AG04450 (cell line): ENCODE results near the gene NPTX2. TPM values are rescaled to one million over a fixed set of nuclear protein-coding genes. Genes with fewer than 3 reads are reported as not detected.

Experiments
- CTCF ChIA-PET: fragments of 300-600, 350-600 bp; formaldehyde crosslinking; extraction: SDS; loops from one replicate; lab custom pipeline; 2022; ENCODE audit warnings: antibody characterized with exemption, inconsistent platforms; lab: Charles Lee
- POLR2A ChIA-PET: fragments of 350-600 bp; formaldehyde crosslinking; extraction: SDS; loops from one replicate; lab custom pipeline; 2021; ENCODE audit warnings: antibody characterized with exemption, inconsistent platforms; lab: Yijun Ruan, JAX
- DNase-seq: peaks from one replicate; pipeline ENCODE4 v3.0.0-alpha.2; 2011; ENCODE audit warnings: low read depth, low spot score
- H3K27ac ChIP-seq: one replicate; pipeline ENCODE4 v1.5.1; 2012; ENCODE audit warnings: low read depth, low read length, control low read depth
- H3K27me3 ChIP-seq: one replicate; pipeline ENCODE4 v1.6.0; 2012; ENCODE audit warnings: low read length; ENCODE audit not compliant: control insufficient read depth, insufficient read depth
- H3K4me3 ChIP-seq: 2 replicates; pipeline ENCODE4 v1.5.1; 2011; ENCODE audit warnings: mild to moderate bottlenecking, low read depth, low read length, control low read depth
- H3K9me3 ChIP-seq: 2 replicates; pipeline ENCODE4 v1.5.1; 2012; ENCODE audit warnings: low read length; ENCODE audit not compliant: control insufficient read depth, insufficient read depth
- polyA plus RNA-seq: library from polyadenylated mRNA; depleted of rRNA; stranded (reverse); fragments of >200 nt; gene quantifications from 2 replicates; pipeline ENCODE4 v1.2.3, GENCODE V29; 2011; rRNA removed
- TF ChIP-seq, protein P1 (sequence below): IDR thresholded peaks from 2 replicates; pipeline ENCODE4 v1.5.1; 2011; ENCODE audit warnings: low read depth, low read length, control low read depth, inconsistent platforms

NPTX2 gene
- polyA plus RNA-seq, 1 experiment: 0.02 TPM

DNA sequence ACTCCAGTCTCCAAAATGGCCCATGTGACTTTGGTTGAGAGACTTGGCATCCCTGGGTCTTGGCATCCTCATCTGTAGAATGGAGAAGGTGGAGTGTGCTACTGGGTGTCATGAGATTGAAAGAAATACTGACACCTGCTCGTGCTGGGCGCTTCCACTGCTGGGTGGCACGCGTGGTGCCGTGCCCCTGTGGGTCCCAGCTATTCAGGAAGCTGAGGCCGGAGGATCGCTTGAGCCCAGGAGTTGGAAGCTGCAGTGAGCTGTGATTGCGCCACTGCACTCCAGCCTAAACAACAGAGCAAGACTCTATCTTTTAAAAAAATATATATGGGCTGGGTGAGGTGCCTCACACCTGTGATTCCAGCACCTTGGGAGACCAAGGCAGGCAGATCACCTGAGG lies 53.1 kb downstream of the NPTX2 start:
- CTCF ChIA-PET: no interaction called here
- no peaks in the 10 kb centered on the region for H3K27me3 ChIP-seq
- POLR2A ChIA-PET: no interaction called here
- H3K9me3 ChIP-seq: peaks cover 53% of the 10 kb centered on the region
- no peak overlapping the region for H3K4me3 ChIP-seq
- TF ChIP-seq, protein P1, sequence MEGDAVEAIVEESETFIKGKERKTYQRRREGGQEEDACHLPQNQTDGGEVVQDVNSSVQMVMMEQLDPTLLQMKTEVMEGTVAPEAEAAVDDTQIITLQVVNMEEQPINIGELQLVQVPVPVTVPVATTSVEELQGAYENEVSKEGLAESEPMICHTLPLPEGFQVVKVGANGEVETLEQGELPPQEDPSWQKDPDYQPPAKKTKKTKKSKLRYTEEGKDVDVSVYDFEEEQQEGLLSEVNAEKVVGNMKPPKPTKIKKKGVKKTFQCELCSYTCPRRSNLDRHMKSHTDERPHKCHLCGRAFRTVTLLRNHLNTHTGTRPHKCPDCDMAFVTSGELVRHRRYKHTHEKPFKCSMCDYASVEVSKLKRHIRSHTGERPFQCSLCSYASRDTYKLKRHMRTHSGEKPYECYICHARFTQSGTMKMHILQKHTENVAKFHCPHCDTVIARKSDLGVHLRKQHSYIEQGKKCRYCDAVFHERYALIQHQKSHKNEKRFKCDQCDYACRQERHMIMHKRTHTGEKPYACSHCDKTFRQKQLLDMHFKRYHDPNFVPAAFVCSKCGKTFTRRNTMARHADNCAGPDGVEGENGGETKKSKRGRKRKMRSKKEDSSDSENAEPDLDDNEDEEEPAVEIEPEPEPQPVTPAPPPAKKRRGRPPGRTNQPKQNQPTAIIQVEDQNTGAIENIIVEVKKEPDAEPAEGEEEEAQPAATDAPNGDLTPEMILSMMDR: no peak
- DNase-seq: no peak
- H3K27ac ChIP-seq: no peak overlapping the region

GRCh38 chr7:98671733-98672331 lies 54.7 kb downstream of the NPTX2 start:
- Histone ChIP-seq H3K27ac (no peak overlapping the region), H3K27me3 (no peaks in the 10 kb centered on the region), H3K9me3 (peaks cover 59% of the 10 kb centered on the region), H3K4me3 (no peak overlapping the region)
- DNase-seq: no peak
- TF ChIP-seq, protein P1: no peak
- POLR2A ChIA-PET: no interaction called here
- CTCF ChIA-PET: no interaction called here

GRCh38 chr7:98674461-98674860 lies 57.4 kb downstream of the NPTX2 start:
- ChIA-PET CTCF (no interaction called here), POLR2A (no interaction called here)
- DNase-seq: no peak
- H3K4me3 ChIP-seq: no peak overlapping the region
- H3K9me3 ChIP-seq: peaks cover 57% of the 10 kb centered on the region
- H3K27ac ChIP-seq: no peak overlapping the region
- no peaks in the 10 kb centered on the region for H3K27me3 ChIP-seq
- TF ChIP-seq, protein P1: no peak

DNA sequence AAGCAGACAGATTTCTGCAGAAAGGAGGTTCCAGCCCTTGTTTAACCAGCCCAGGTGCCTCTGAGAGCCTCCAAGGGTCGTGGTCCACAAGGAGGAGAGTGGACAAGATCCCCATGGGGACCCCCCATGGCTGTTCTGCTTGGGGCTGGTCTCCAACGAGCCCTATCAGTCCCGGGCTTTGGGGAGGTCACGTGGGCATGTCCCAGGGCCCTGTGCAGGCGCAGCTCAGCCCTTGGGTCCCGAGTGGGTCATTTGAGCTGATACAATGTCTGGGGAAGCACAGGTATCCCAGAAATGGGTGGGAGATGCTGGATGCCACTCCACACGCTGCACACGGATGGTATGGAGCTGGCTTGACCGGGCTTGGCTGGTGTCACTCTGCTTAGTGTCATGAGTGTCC lies 57.8 kb downstream of the NPTX2 start:
- CTCF ChIA-PET: no interaction called here
- POLR2A ChIA-PET: no interaction called here
- peaks cover 53% of the 10 kb centered on the region for H3K9me3 ChIP-seq
- no peak for DNase-seq
- TF ChIP-seq, protein P1: no peak
- no peak overlapping the region for H3K4me3 ChIP-seq
- no peak overlapping the region for H3K27ac ChIP-seq
- no peaks in the 10 kb centered on the region for H3K27me3 ChIP-seq

GRCh38 chr7:98678215-98678614 lies 61.1 kb downstream of the NPTX2 start:
- Histone ChIP-seq H3K27ac (no peak overlapping the region), H3K27me3 (no peaks in the 10 kb centered on the region), H3K4me3 (no peak overlapping the region), H3K9me3 (peaks cover 48% of the 10 kb centered on the region)
- DNase-seq: no peak
- ChIA-PET POLR2A (no interaction called here), CTCF (no interaction called here)
- TF ChIP-seq, protein P1: no peak

Other genes with a start within 250 kb of the NPTX2 start
- 3.9 and 4.1 TPM in 2 replicates for gene BAIAP2L1, start 216.2 kb upstream of the NPTX2 start, polyA plus RNA-seq